Stomach (tissue), 9 donors: ENCODE results near the gene APELA. TPM values are rescaled to one million over a fixed set of nuclear protein-coding genes. Genes with fewer than 3 reads are reported as not detected.

Source experiments
- DNase-seq, 2 donors: peaks; one replicate each; pipeline versions ENCODE4 v3.0.0 to v3.0.0-alpha.2; 2013 to 2019
- H3K27ac ChIP-seq, 5 donors: fragments of 200-600 bp in 4 of 5; sonication (generic) in 4 of 5; one replicate each; pipeline ENCODE4 v1.5.1; 2013 to 2019; ENCODE audit warnings: mild to moderate bottlenecking in 1 of 5, moderate library complexity in 1 of 5
- H3K27me3 ChIP-seq, 3 donors: fragments of 200-600 bp; sonication (generic); one replicate each; pipeline ENCODE4 v1.5.1; 2017 to 2019; ENCODE audit warnings: mixed run types in 1 of 3
- H3K36me3 ChIP-seq, 4 donors: fragments of 200-600 bp; sonication (generic); 1 replicate in 3 of 4; 2 replicates in 1 of 4; pipeline ENCODE4 v1.5.1; 2016 to 2019
- H3K4me1 ChIP-seq, 4 donors: fragments of 200-600 bp; sonication (generic); one replicate each; pipeline ENCODE4 v1.5.1; 2016 to 2019
- H3K4me3 ChIP-seq, 4 donors: fragments of 200-600 bp; sonication (generic) in 3 of 4; one replicate each; pipeline ENCODE4 v1.5.1; 2016 to 2019; ENCODE audit warnings: mild to moderate bottlenecking in 1 of 4
- H3K9me3 ChIP-seq, 4 donors: fragments of 200-600 bp; sonication (generic); one replicate each; pipeline ENCODE4 v1.5.1; 2016 to 2019
- EP300 ChIP-seq: sonication (generic); formaldehyde crosslinking; IDR thresholded peaks from one replicate; pipeline ENCODE4 v1.6.1; 2017; ENCODE audit warnings: antibody characterized with exemption
- POLR2A ChIP-seq, 4 donors: fragments of 450-650 bp; IDR thresholded peaks; one replicate each; pipeline ENCODE4 v1.6.1; 2016; ENCODE audit warnings: antibody characterized with exemption in 4 of 4, control low read depth in 2 of 4, mild to moderate bottlenecking in 1 of 4, moderate library complexity in 1 of 4
- POLR2AphosphoS5 ChIP-seq, 3 donors: sonication (generic); formaldehyde crosslinking; IDR thresholded peaks; one replicate each; pipeline ENCODE4 v1.6.1; 2016; ENCODE audit warnings: antibody characterized with exemption in 3 of 3
- WGBS, 5 donors: extraction: QIAGEN DNeasy Blood & Tissue Kit in 3 of 5; methylation state at CpG; one replicate each; pipeline versions ENCODE4 v1.1.5 to v1.1.7; 2013 to 2018; 5-methylcytosine and 5-hydroxymethylcytosine counted together
- intact Hi-C: fragments of 100-400 bp; cut with DNase I; formaldehyde crosslinking; loops from one replicate; pipeline ENCODE4 v1.15.1; 2023; ENCODE audit warnings: low total_unique reads
- polyA plus RNA-seq, 3 donors: library from polyadenylated mRNA; stranded (reverse); fragments of 200-250 nt; gene quantifications; one replicate each; pipeline ENCODE4 v1.2.3, GENCODE V29; 2013
- total RNA-seq, 5 donors: library from RNA; depleted of rRNA; stranded (reverse); fragments of >200 nt; gene quantifications; one replicate each; pipeline versions ENCODE4 v1.1.0 to v1.2.3, GENCODE V29; 2014 to 2016
- TF ChIP-seq, protein P1 (sequence below), 7 experiments: fragments of 450-650 bp in 4 of 7; fragments of 200-600 bp in 3 of 7; sonication (generic) in 3 of 7; IDR thresholded peaks; one replicate each; pipeline ENCODE4 v1.5.1; 2016 to 2019; ENCODE audit warnings: antibody characterized with exemption in 7 of 7, control low read depth in 2 of 7, mild to moderate bottlenecking in 1 of 7
- donor health status: healthy with polysubstance abuse.
- donor health status: Bipolar disorder and iron deficiency.
- donor health status: healthy.

APELA gene
- total and polyA plus RNA-seq, 8 donors, result 0.13 to 0.18 TPM; not detected in 6

GRCh38 chr4:164890691-164891090 lies 13.7 kb downstream of the APELA start:
- Histone ChIP-seq H3K27ac (no peak overlapping the region), H3K27me3 (no peaks in the 10 kb centered on the region), H3K9me3 (no peaks in the 10 kb centered on the region), H3K4me1 (peaks cover 0 to 4% (median 0%) of the 10 kb centered on the region in 4 donors), H3K36me3 (no peaks in the 10 kb centered on the region), H3K4me3 (no peak overlapping the region)
- no peak for DNase-seq
- intact Hi-C loops, result no loop called here
- TF ChIP-seq EP300 (no peak), POLR2A (IDR thresholded peaks at IDR 0.05) (no peak), POLR2AphosphoS5 (IDR thresholded peaks at IDR 0.05) (no peak)
- TF ChIP-seq, protein P1, sequence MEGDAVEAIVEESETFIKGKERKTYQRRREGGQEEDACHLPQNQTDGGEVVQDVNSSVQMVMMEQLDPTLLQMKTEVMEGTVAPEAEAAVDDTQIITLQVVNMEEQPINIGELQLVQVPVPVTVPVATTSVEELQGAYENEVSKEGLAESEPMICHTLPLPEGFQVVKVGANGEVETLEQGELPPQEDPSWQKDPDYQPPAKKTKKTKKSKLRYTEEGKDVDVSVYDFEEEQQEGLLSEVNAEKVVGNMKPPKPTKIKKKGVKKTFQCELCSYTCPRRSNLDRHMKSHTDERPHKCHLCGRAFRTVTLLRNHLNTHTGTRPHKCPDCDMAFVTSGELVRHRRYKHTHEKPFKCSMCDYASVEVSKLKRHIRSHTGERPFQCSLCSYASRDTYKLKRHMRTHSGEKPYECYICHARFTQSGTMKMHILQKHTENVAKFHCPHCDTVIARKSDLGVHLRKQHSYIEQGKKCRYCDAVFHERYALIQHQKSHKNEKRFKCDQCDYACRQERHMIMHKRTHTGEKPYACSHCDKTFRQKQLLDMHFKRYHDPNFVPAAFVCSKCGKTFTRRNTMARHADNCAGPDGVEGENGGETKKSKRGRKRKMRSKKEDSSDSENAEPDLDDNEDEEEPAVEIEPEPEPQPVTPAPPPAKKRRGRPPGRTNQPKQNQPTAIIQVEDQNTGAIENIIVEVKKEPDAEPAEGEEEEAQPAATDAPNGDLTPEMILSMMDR (IDR thresholded peaks at IDR 0.05), result no peak
- 64 to 77% (median 74%) methylated on average over 2 of the region's 2 CpGs for WGBS, 5 donors

GRCh38 chr4:164892018-164892417 lies 15.0 kb downstream of the APELA start:
- WGBS, 5 donors, result 56 to 75% (median 67%) methylated on average over 3 of the region's 3 CpGs
- H3K4me1 ChIP-seq, result peaks cover 0 to 4% (median 0%) of the 10 kb centered on the region in 4 donors
- no peaks in the 10 kb centered on the region for H3K27me3 ChIP-seq
- H3K27ac ChIP-seq, result no peak overlapping the region
- no peaks in the 10 kb centered on the region for H3K36me3 ChIP-seq
- H3K9me3 ChIP-seq, result no peaks in the 10 kb centered on the region
- TF ChIP-seq, protein P1 (IDR thresholded peaks at IDR 0.05), result no peak
- no peak for DNase-seq
- no peak overlapping the region for H3K4me3 ChIP-seq
- intact Hi-C loops, result no loop called here

DNA sequence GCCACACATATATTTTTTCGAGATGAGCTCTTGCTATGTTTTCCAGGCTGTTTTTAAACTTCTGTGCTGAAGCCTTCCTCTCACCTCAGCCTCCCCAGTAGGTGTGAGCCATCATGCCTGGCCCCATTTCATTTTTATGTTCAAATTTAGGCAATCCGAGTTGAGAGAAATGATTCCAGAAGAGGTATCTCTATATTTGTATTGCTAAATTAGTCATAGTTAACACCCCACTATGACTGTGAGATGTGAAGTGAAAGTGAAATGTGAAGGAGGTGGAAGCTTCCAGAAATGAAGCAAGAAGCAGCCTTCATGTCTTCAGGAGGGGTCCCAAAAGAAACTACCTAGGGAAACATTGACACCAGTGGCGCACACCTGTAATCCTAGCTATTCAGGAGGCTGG lies 17.7 kb downstream of the APELA start:
- no peaks in the 10 kb centered on the region for H3K36me3 ChIP-seq
- H3K27me3 ChIP-seq, result no peaks in the 10 kb centered on the region
- 78 to 80% (median 80%) methylated on average over 3 of the region's 3 CpGs for WGBS, 5 donors
- no peak for DNase-seq
- intact Hi-C loops, result no loop called here
- no peak overlapping the region for H3K27ac ChIP-seq
- H3K4me1 ChIP-seq, result no peaks in the 10 kb centered on the region
- H3K9me3 ChIP-seq, result no peaks in the 10 kb centered on the region
- H3K4me3 ChIP-seq, result no peak overlapping the region
- TF ChIP-seq POLR2AphosphoS5 (IDR thresholded peaks at IDR 0.05) (no peak), POLR2A (IDR thresholded peaks at IDR 0.05) (no peak), EP300 (no peak)
- TF ChIP-seq, protein P1 (IDR thresholded peaks at IDR 0.05), result no peak

GRCh38 chr4:164902608-164903007 lies 25.6 kb downstream of the APELA start:
- H3K27ac ChIP-seq, result no peak overlapping the region
- H3K9me3 ChIP-seq, result no peaks in the 10 kb centered on the region
- no peak for TF ChIP-seq POLR2A (IDR thresholded peaks at IDR 0.05)
- no peak for TF ChIP-seq POLR2AphosphoS5 (IDR thresholded peaks at IDR 0.05)
- TF ChIP-seq, protein P1 (IDR thresholded peaks at IDR 0.05), result no peak
- no peak for TF ChIP-seq EP300
- no peaks in the 10 kb centered on the region for H3K27me3 ChIP-seq
- DNase-seq, result no peak
- H3K36me3 ChIP-seq, result no peaks in the 10 kb centered on the region
- no peak overlapping the region for H3K4me3 ChIP-seq
- WGBS, 5 donors, result 84 to 96% (median 93%) methylated on average over 4 to 5 of the region's 5 CpGs
- intact Hi-C loops, result no loop called here
- no peaks in the 10 kb centered on the region for H3K4me1 ChIP-seq
